Endodermal cell (in vitro differentiated cells): ENCODE results near the gene DAGLA. TPM values are rescaled to one million over a fixed set of nuclear protein-coding genes. Genes with fewer than 3 reads are reported as not detected.

Experiments
- DNase-seq: peaks from one replicate; pipeline ENCODE4 v3.0.0-alpha.2; 2017
- H3K27ac ChIP-seq: 2 replicates; pipeline ENCODE4 v1.5.1; 2013; ENCODE audit warnings: mild to moderate bottlenecking, low read depth, low read length, moderate library complexity
- H3K27me3 ChIP-seq: 2 replicates; pipeline ENCODE4 v1.6.1; 2013; ENCODE audit warnings: mild to moderate bottlenecking, low read length, moderate library complexity; ENCODE audit not compliant: insufficient read depth, control insufficient read depth, poor library complexity, severe bottlenecking
- H3K36me3 ChIP-seq: 2 replicates; pipeline ENCODE4 v1.7.0; 2013; ENCODE audit warnings: mild to moderate bottlenecking, low read length, moderate library complexity; ENCODE audit not compliant: control insufficient read depth, insufficient read depth
- H3K4me1 ChIP-seq: one replicate; pipeline ENCODE4 v1.7.0; 2013; ENCODE audit warnings: low read length; ENCODE audit not compliant: control insufficient read depth, insufficient read depth
- H3K4me3 ChIP-seq: 2 replicates; pipeline ENCODE4 v1.5.1; 2013; ENCODE audit warnings: mild to moderate bottlenecking, low read length, moderate library complexity
- H3K9ac ChIP-seq: 2 replicates; pipeline ENCODE4 v1.6.1; 2013; ENCODE audit warnings: mild to moderate bottlenecking, low read length, moderate library complexity; ENCODE audit not compliant: poor library complexity, severe bottlenecking; ENCODE audit errors: extremely low read depth
- H3K9me3 ChIP-seq: 2 replicates; pipeline ENCODE4 v1.6.1; 2013; ENCODE audit warnings: mild to moderate bottlenecking, low read length, moderate library complexity; ENCODE audit not compliant: control insufficient read depth
- H3K27ac Mint-ChIP-seq: 2 replicates; pipeline ENCODE4 v1.8.0; 2020; ENCODE audit warnings: mixed read lengths
- H3K27me3 Mint-ChIP-seq: 2 replicates; pipeline ENCODE4 v1.8.0; 2021; ENCODE audit warnings: mild to moderate bottlenecking, mixed read lengths; ENCODE audit not compliant: insufficient read depth
- H3K36me3 Mint-ChIP-seq: 2 replicates; pipeline ENCODE4 v1.8.0; 2020; ENCODE audit warnings: low read depth, mixed read lengths
- H3K4me1 Mint-ChIP-seq: 2 replicates; pipeline ENCODE4 v1.8.0; 2020; ENCODE audit warnings: mixed read lengths
- H3K4me3 Mint-ChIP-seq: 2 replicates; pipeline ENCODE4 v1.8.0; 2020; ENCODE audit warnings: mild to moderate bottlenecking, moderate library complexity, mixed read lengths
- H3K9me3 Mint-ChIP-seq: 2 replicates; pipeline ENCODE4 v1.8.0; 2020; ENCODE audit warnings: mild to moderate bottlenecking, mixed read lengths
- WGBS, 2 experiments: methylation state at CpG; one replicate each; pipeline versions ENCODE4 v1.1.5 to v1.1.7; 2013; ENCODE audit warnings: missing lambda C conversion rate in 2 of 2, mixed read lengths in 1 of 2; ENCODE audit not compliant: insufficient coverage in 1 of 2, insufficient read length in 1 of 2; 5-methylcytosine and 5-hydroxymethylcytosine counted together
- total RNA-seq, 2 donors: library from RNA; stranded (reverse); fragmentation: NEBNext Ultra II Directional in 1 of 2; extraction: Animal tissue kit (Norgen Biotek cat#: 25700) in 1 of 2; gene quantifications; 2 replicates in 1 of 2; 3 replicates in 1 of 2; pipeline ENCODE4 v1.2.1, GENCODE V29; 2021
- TF ChIP-seq, protein P1 (sequence below): fragments of 200-600 bp; sonication (generic); conservative IDR thresholded peaks from 2 replicates; pipeline ENCODE4 v1.5.0; 2021; ENCODE audit warnings: antibody characterized with exemption, mild to moderate bottlenecking

Gene DAGLA
- total RNA-seq, 2 donors from 2014 or later: 5.6 to 8.7 TPM

DNA sequence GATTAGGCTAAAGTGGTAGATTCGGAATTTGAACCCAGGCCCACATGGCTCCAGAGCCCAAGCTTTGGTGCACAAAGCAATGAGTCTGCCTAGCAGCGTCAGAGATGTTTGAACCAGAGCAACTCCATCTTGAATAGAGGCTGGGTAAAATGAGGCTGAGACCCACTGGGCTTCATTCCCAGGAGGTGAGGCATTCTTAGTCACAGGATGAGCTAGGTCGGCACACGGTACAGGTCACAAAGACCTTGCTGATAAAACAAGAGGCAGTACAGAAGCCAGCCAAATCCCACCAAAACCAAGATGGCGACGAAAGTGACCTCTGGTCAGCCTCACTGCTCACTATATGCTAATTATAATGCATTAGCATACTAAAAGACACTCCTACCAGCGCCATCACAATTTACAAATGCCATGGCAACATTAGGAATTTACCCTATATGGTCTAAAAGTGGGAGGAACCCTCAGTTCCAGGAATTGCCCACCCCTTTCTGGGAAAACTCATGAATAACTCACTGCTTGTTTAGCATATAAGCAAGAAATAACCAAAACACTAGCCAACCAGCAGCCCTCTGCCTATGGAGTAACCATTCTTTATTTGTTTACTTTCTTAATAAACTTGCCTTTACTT is 40.3 kb upstream of the DAGLA start:
- H3K9me3 Mint-ChIP-seq: no peaks in the 10 kb centered on the region
- H3K36me3 ChIP-seq: no peaks in the 10 kb centered on the region
- H3K27me3 Mint-ChIP-seq: no peaks in the 10 kb centered on the region
- no peak for DNase-seq
- H3K27ac ChIP-seq: no peak overlapping the region
- H3K4me1 ChIP-seq: no peaks in the 10 kb centered on the region
- no peaks in the 10 kb centered on the region for H3K36me3 Mint-ChIP-seq
- H3K27ac Mint-ChIP-seq: no peak overlapping the region
- no peaks in the 10 kb centered on the region for H3K27me3 ChIP-seq
- no peak overlapping the region for H3K4me3 ChIP-seq
- TF ChIP-seq, protein P1, sequence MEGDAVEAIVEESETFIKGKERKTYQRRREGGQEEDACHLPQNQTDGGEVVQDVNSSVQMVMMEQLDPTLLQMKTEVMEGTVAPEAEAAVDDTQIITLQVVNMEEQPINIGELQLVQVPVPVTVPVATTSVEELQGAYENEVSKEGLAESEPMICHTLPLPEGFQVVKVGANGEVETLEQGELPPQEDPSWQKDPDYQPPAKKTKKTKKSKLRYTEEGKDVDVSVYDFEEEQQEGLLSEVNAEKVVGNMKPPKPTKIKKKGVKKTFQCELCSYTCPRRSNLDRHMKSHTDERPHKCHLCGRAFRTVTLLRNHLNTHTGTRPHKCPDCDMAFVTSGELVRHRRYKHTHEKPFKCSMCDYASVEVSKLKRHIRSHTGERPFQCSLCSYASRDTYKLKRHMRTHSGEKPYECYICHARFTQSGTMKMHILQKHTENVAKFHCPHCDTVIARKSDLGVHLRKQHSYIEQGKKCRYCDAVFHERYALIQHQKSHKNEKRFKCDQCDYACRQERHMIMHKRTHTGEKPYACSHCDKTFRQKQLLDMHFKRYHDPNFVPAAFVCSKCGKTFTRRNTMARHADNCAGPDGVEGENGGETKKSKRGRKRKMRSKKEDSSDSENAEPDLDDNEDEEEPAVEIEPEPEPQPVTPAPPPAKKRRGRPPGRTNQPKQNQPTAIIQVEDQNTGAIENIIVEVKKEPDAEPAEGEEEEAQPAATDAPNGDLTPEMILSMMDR: no peak
- WGBS, 2 experiments: 88 to 92% methylated on average over 5 to 7 of the region's 7 CpGs
- no peaks in the 10 kb centered on the region for H3K9me3 ChIP-seq
- H3K9ac ChIP-seq: no peak overlapping the region
- H3K4me1 Mint-ChIP-seq: no peaks in the 10 kb centered on the region
- no peak overlapping the region for H3K4me3 Mint-ChIP-seq

DNA sequence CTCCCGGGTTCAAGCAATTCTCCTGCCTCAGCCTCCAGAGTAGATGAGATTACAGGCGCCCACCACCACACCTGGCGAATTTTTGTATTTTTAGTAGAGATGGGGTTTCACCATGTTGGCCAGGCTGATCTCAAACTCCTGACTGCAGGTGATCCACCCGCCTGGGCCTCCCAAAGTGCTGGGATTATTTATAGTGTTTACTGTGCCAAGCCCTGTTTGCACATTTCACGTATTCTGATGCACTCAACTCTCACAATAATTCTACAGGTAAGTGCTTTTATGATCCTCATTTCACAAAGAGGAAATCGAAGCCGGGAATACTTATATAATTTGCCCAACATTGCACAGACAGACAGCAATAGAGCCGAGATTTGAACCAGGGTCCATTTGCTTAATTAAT is 38.0 kb upstream of the DAGLA start:
- no peaks in the 10 kb centered on the region for H3K4me1 Mint-ChIP-seq
- no peaks in the 10 kb centered on the region for H3K9me3 ChIP-seq
- H3K4me3 ChIP-seq: no peak overlapping the region
- H3K36me3 ChIP-seq: no peaks in the 10 kb centered on the region
- no peaks in the 10 kb centered on the region for H3K27me3 ChIP-seq
- H3K4me1 ChIP-seq: no peaks in the 10 kb centered on the region
- H3K4me3 Mint-ChIP-seq: no peak overlapping the region
- H3K9ac ChIP-seq: no peak overlapping the region
- TF ChIP-seq, protein P1: no peak
- no peaks in the 10 kb centered on the region for H3K36me3 Mint-ChIP-seq
- DNase-seq: no peak
- WGBS, 2 experiments: 86 to 91% methylated on average over 4 to 8 of the region's 8 CpGs
- H3K27ac Mint-ChIP-seq: no peak overlapping the region
- H3K27ac ChIP-seq: no peak overlapping the region
- H3K9me3 Mint-ChIP-seq: no peaks in the 10 kb centered on the region
- no peaks in the 10 kb centered on the region for H3K27me3 Mint-ChIP-seq

DNA sequence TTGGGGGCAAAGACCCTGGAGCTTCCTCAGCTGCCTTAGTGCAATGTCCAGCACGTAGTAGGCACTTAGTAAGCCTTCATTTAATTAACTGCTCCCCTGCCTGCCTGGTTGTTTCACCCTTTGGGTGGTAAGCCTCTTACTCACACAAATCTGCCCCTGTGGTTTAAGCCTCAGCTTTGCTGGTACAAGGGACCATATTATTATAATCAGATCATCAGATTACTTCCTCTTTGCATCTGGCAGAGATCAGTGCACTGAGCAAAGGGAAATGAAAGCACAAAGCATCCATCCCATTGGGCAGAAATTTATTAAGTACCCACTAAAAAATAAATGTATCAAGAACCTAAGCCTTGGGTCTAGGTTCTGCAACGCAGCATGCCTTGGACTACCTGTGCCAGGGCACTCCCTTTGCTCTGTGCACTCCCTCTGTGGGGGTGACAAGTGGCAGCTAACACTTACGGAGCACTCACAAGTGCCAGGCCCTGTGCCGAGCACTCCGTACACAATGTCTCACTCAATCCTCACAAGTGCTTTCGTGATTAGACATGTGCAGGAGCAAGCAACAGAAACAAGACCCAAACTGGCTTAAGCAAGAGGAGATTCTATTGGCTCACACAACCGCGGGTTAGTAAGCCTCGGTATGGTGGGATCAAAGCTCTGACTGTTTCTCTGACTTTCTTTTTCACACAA is 34.9 kb upstream of the DAGLA start:
- no peaks in the 10 kb centered on the region for H3K9me3 ChIP-seq
- 89 to 92% methylated on average over 8 to 9 of the region's 9 CpGs for WGBS, 2 experiments
- no peak overlapping the region for H3K4me3 ChIP-seq
- no peak overlapping the region for H3K4me3 Mint-ChIP-seq
- H3K4me1 Mint-ChIP-seq: no peaks in the 10 kb centered on the region
- H3K4me1 ChIP-seq: no peaks in the 10 kb centered on the region
- H3K27me3 Mint-ChIP-seq: no peaks in the 10 kb centered on the region
- H3K27ac ChIP-seq: no peak overlapping the region
- no peak overlapping the region for H3K9ac ChIP-seq
- no peak overlapping the region for H3K27ac Mint-ChIP-seq
- TF ChIP-seq, protein P1: no peak
- no peaks in the 10 kb centered on the region for H3K36me3 ChIP-seq
- no peak for DNase-seq
- H3K36me3 Mint-ChIP-seq: no peaks in the 10 kb centered on the region
- H3K27me3 ChIP-seq: no peaks in the 10 kb centered on the region
- no peaks in the 10 kb centered on the region for H3K9me3 Mint-ChIP-seq
